Testis (tissue), 3 donors: ENCODE results near the gene AGBL4. TPM values are rescaled to one million over a fixed set of nuclear protein-coding genes. Genes with fewer than 3 reads are reported as not detected.

Experiments
- DNase-seq: peaks from one replicate; pipeline ENCODE4 v3.0.0-alpha.2; 2019
- H3K27ac ChIP-seq, 2 donors: fragments of 200-600 bp; sonication (generic); one replicate each; pipeline ENCODE4 v1.5.1; 2019
- H3K27me3 ChIP-seq: fragments of 200-600 bp; sonication (generic); one replicate; pipeline ENCODE4 v1.5.1; 2019
- H3K36me3 ChIP-seq: fragments of 200-600 bp; sonication (generic); one replicate; pipeline ENCODE4 v1.5.1; 2017; ENCODE audit warnings: low read depth; ENCODE audit errors: missing control alignments
- H3K4me1 ChIP-seq: fragments of 200-600 bp; sonication (generic); one replicate; pipeline ENCODE4 v1.5.1; 2019
- H3K4me3 ChIP-seq, 2 donors: fragments of 200-600 bp; sonication (generic); one replicate each; pipeline ENCODE4 v1.5.1; 2017 to 2019
- H3K9me3 ChIP-seq: fragments of 200-600 bp; sonication (generic); one replicate; pipeline ENCODE4 v1.5.1; 2017
- CTCF ChIP-seq, 3 experiments: fragments of 450-650 bp in 2 of 3; fragments of 200-600 bp in 1 of 3; sonication (generic) in 1 of 3; IDR thresholded peaks; one replicate each; pipeline ENCODE4 v1.5.1; 2016 to 2019; ENCODE audit warnings: antibody characterized with exemption in 3 of 3, mild to moderate bottlenecking in 2 of 3, moderate library complexity in 1 of 3
- POLR2A ChIP-seq: fragments of 450-650 bp; IDR thresholded peaks from one replicate; pipeline ENCODE4 v1.6.1; 2017; ENCODE audit warnings: antibody characterized with exemption, mild to moderate bottlenecking, moderate library complexity
- WGBS, 2 donors: methylation state at CpG; one replicate each; pipeline ENCODE4 v1.1.5; 2018; 5-methylcytosine and 5-hydroxymethylcytosine counted together
- intact Hi-C: fragments of 100-400 bp; cut with DNase I; formaldehyde crosslinking; loops from one replicate; pipeline ENCODE4 v1.15.1; 2023; ENCODE audit warnings: low total_unique reads
- polyA plus RNA-seq: library from polyadenylated mRNA; stranded (reverse); fragments of 350-450 nt; fragmentation: Illumina TruSeq; extraction: RNeasy Lipid Tissue Mini Kit (QIAGEN cat#74804); gene quantifications from one replicate; pipeline ENCODE4 v1.2.3, GENCODE V29; 2014; ENCODE audit warnings: low read depth, low replicate concordance; ENCODE audit not compliant: insufficient read depth
- total RNA-seq, 2 donors: library from RNA; depleted of rRNA; stranded (reverse); fragments of >200 nt; gene quantifications; one replicate each; pipeline ENCODE4 v1.2.3, GENCODE V29; 2016

Gene AGBL4
- total and polyA plus RNA-seq, 3 donors from 2014 or later: 3.3 to 6.9 (median 5.8) TPM

- Histone ChIP-seq H3K4me3 (no peak overlapping the region), H3K36me3 (no peaks in the 10 kb centered on the region), H3K9me3 (no peaks in the 10 kb centered on the region), H3K27ac (no peak overlapping the region), H3K4me1 (no peaks in the 10 kb centered on the region), H3K27me3 (no peaks in the 10 kb centered on the region)
- intact Hi-C loops: no loop called here
- WGBS, 2 donors: 64 to 66% methylated on average over 4 of the region's 4 CpGs
- TF ChIP-seq POLR2A: no peak
- no peak for TF ChIP-seq CTCF (IDR thresholded peaks at IDR 0.05)
- no peak for DNase-seq
These were observed 1377.9 kb downstream of the AGBL4 start for GRCh38 chr1:48645883-48646282.

- WGBS, 2 donors: 62 to 63% methylated on average over 3 of the region's 3 CpGs
- Histone ChIP-seq H3K27me3 (no peaks in the 10 kb centered on the region), H3K4me3 (no peak overlapping the region), H3K27ac (no peak overlapping the region), H3K9me3 (no peaks in the 10 kb centered on the region), H3K4me1 (no peaks in the 10 kb centered on the region), H3K36me3 (no peaks in the 10 kb centered on the region)
- intact Hi-C loops: no loop called here
- no peak for TF ChIP-seq POLR2A
- no peak for TF ChIP-seq CTCF (IDR thresholded peaks at IDR 0.05)
- no peak for DNase-seq
These were observed 1378.7 kb downstream of the AGBL4 start for GRCh38 chr1:48644905-48645605.

GRCh38 chr1:48644190-48644900 lies 1379.4 kb downstream of the AGBL4 start:
- no peaks in the 10 kb centered on the region for H3K4me1 ChIP-seq
- no peak overlapping the region for H3K4me3 ChIP-seq
- no peaks in the 10 kb centered on the region for H3K9me3 ChIP-seq
- intact Hi-C loops: no loop called here
- H3K27me3 ChIP-seq: no peaks in the 10 kb centered on the region
- WGBS, 2 donors: 68 to 71% methylated on average over 7 of the region's 7 CpGs
- H3K36me3 ChIP-seq: no peaks in the 10 kb centered on the region
- TF ChIP-seq POLR2A: no peak
- no peak for TF ChIP-seq CTCF (IDR thresholded peaks at IDR 0.05)
- H3K27ac ChIP-seq: no peak overlapping the region
- DNase-seq: no peak

- intact Hi-C loops: no loop called here
- no peaks in the 10 kb centered on the region for H3K4me1 ChIP-seq
- H3K36me3 ChIP-seq: no peaks in the 10 kb centered on the region
- no peaks in the 10 kb centered on the region for H3K27me3 ChIP-seq
- WGBS, 2 donors: 96 to 100% methylated on average over 1 of the region's 1 CpG
- no peaks in the 10 kb centered on the region for H3K9me3 ChIP-seq
- H3K27ac ChIP-seq: no peak overlapping the region
- no peak for DNase-seq
- no peak overlapping the region for H3K4me3 ChIP-seq
- no peak for TF ChIP-seq CTCF (IDR thresholded peaks at IDR 0.05)
- no peak for TF ChIP-seq POLR2A
These were observed 1380.6 kb downstream of the AGBL4 start for GRCh38 chr1:48643193-48643592.
